Mucosa of descending colon (tissue), 3 donors: ENCODE measurements around the gene NFATC2IP. TPM values are rescaled to one million over a fixed set of nuclear protein-coding genes. Genes with fewer than 3 reads are reported as not detected.
A peak's percentile ranks its signal among the peaks of the same experiment; 100 is the strongest.
"Not testable (repeated sequence)": the region's sequence is repeated elsewhere in the genome, so short reads cannot be mapped to it uniquely, and the experiment has no call there.

ENCODE experiments used
- ATAC-seq: fragments of 200-7000 bp; cut with Tn5 transposase; one replicate; pipeline ENCODE4 v1.9.1; 2020; ENCODE audit warnings: mild to moderate bottlenecking, moderate library complexity
- DNase-seq, 3 donors: peaks; one replicate each; pipeline ENCODE4 v3.0.0-alpha.2; 2020
- H3K36me3 ChIP-seq: fragments of 200-600 bp; one replicate; pipeline ENCODE4 v1.8.0; 2021; ENCODE audit warnings: low read depth, mild to moderate bottlenecking
- H3K4me1 ChIP-seq: fragments of 200-600 bp; one replicate; pipeline ENCODE4 v1.8.0; 2021; ENCODE audit warnings: low read depth, mild to moderate bottlenecking
- H3K4me3 ChIP-seq: fragments of 200-600 bp; one replicate; pipeline ENCODE4 v1.8.0; 2021; ENCODE audit warnings: mild to moderate bottlenecking
- H3K9me3 ChIP-seq: fragments of 200-600 bp; one replicate; pipeline ENCODE4 v1.8.0; 2021; ENCODE audit warnings: mild to moderate bottlenecking
- intact Hi-C, 2 donors: fragments of 100-400 bp; cut with DNase I in 1 of 2; cut with micrococcal nuclease in 1 of 2; formaldehyde crosslinking; loops; one replicate each; pipeline versions ENCODE4 v1.11.0 to v1.11.1; 2022; cut with DNase I, micrococcal nuclease
- total RNA-seq, 3 donors: library from RNA; stranded (reverse); fragmentation: NEBNext Ultra II Directional in 2 of 3; extraction: Animal tissue kit (Norgen Biotek cat#: 25700) in 2 of 3; gene quantifications; one replicate each; pipeline versions ENCODE4 v1.2.1 to v1.2.4, GENCODE V29; 2021 to 2023
- TF ChIP-seq, protein P1 (sequence below): fragments of 200-600 bp; IDR thresholded peaks from one replicate; pipeline ENCODE4 v1.8.0; 2022; ENCODE audit warnings: antibody characterized with exemption, mild to moderate bottlenecking
- donor health status: DM: no; HTN: no; CAD: no; lungs with moderate emphysema.
- donor health status: DM: no; HTN: no; CAD: no.
- donor health status: DM: no; HTN: yes; CAD: no.

Gene NFATC2IP
- total RNA-seq, 3 donors from 2014 or later: 45.0 to 57.9 (median 50.9) TPM

DNA sequence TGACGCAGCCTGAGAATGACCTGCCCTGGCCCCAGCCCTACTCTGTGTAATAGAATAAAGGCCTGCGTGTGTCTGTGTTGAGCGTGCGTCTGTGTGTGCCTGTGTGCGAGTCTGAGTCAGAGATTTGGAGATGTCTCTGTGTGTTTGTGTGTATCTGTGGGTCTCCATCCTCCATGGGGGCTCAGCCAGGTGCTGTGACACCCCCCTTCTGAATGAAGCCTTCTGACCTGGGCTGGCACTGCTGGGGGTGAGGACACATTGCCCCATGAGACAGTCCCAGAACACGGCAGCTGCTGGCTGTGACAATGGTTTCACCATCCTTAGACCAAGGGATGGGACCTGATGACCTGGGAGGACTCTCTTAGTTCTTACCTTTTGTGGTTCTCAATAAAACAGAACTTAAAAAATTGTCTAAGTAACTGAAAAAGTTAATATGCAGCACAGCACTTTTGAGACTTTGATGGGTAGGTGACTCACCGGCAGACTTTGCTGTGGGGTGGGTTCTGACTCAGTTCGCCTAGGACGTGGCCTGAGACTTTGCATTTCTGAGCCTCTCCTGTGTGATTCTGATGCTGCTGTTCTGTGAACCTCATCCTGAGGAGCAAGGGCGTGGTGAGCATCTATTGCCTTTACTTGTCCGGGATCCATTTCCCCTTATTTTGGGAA, 39.8 kb downstream of the NFATC2IP start:
- Histone ChIP-seq H3K36me3 (no peaks in the 10 kb centered on the region), H3K9me3 (peaks cover 3% of the 10 kb centered on the region), H3K4me1 (no peaks in the 10 kb centered on the region), H3K4me3 (no peak overlapping the region)
- DNase-seq: no peak
- TF ChIP-seq, protein P1, sequence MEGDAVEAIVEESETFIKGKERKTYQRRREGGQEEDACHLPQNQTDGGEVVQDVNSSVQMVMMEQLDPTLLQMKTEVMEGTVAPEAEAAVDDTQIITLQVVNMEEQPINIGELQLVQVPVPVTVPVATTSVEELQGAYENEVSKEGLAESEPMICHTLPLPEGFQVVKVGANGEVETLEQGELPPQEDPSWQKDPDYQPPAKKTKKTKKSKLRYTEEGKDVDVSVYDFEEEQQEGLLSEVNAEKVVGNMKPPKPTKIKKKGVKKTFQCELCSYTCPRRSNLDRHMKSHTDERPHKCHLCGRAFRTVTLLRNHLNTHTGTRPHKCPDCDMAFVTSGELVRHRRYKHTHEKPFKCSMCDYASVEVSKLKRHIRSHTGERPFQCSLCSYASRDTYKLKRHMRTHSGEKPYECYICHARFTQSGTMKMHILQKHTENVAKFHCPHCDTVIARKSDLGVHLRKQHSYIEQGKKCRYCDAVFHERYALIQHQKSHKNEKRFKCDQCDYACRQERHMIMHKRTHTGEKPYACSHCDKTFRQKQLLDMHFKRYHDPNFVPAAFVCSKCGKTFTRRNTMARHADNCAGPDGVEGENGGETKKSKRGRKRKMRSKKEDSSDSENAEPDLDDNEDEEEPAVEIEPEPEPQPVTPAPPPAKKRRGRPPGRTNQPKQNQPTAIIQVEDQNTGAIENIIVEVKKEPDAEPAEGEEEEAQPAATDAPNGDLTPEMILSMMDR: no peak
- intact Hi-C loops: no loop called here
- ATAC-seq: no peak

DNA sequence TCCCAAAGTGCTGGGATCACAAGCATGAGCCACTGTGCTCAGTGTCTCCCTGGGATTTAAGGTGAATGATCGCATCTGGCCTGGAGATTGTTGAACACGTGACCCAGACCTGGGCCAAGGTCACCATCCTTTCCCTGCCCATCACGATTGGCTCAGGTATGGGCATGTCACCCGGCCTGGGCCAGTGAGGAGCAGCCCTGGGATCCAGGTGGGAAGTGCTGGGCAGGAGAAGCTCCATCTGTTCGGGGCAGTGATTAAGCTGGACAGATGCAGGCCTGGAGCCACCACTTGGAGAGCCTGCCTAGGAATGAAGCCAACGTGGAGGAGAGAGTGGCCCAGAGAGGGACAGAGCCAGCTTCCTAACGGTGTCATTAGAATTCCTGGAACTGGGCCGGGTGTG, 41.0 kb downstream of the NFATC2IP start:
- no peaks in the 10 kb centered on the region for H3K4me1 ChIP-seq
- TF ChIP-seq, protein P1: no peak
- H3K9me3 ChIP-seq: peaks cover 3% of the 10 kb centered on the region
- peak; percentile 16 for ATAC-seq
- H3K4me3 ChIP-seq: no peak overlapping the region
- intact Hi-C loops: no loop called here
- DNase-seq: no peak
- H3K36me3 ChIP-seq: no peaks in the 10 kb centered on the region

DNA sequence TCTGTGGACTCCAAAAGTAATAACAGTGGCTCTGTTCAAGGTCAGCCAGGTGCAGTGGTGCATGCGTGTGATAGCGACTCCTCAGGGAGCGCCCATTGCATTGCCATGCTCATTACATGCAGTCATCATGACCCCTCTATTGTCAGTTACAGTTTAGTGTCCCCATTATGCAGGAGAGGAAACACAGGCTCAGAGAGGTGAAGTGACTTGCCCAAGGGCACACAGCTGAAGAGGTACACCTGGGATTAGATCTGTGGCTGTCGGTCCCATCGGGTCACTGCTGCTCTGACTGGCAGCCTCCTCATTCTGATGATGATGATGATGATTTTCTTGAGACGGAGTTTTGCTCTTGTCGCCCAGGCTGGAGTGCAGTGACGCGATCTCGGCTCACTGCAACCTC, 41.8 kb downstream of the NFATC2IP start:
- intact Hi-C loops: no loop called here
- TF ChIP-seq, protein P1: no peak

DNA sequence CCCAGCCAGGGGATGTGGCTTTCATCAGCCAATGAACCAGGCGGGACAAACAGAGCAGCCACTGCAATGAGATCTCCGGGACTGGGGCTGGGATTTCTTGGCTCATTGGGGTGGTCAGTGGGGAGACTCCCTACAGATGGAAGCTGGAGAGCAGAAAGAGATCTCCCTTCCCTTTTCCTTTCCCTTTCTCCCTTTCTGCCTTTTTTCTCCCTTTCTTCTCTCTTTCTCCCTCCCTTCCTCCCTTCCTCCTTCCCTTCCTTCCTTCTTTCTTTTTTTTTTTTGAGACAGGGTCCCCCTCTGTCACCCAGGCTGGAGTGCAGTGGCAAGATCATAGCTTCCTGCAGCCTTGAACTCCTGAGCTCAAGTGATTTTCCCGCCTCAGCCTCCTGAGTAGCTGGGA, 48.1 kb downstream of the NFATC2IP start:
- DNase-seq: no peak
- Histone ChIP-seq H3K36me3 (no peaks in the 10 kb centered on the region), H3K4me3 (no peak overlapping the region), H3K4me1 (no peaks in the 10 kb centered on the region), H3K9me3 (no peaks in the 10 kb centered on the region)
- ATAC-seq: no peak
- intact Hi-C loops: no loop called here
- TF ChIP-seq, protein P1: no peak

More for the DNA sequence above, 41.8 kb downstream of the NFATC2IP start:
- Histone ChIP-seq H3K36me3 (no peaks in the 10 kb centered on the region), H3K9me3 (no peaks in the 10 kb centered on the region), H3K4me3 (no peak overlapping the region), H3K4me1 (no peaks in the 10 kb centered on the region)
- DNase-seq: no peak
- ATAC-seq: no peak

DNA sequence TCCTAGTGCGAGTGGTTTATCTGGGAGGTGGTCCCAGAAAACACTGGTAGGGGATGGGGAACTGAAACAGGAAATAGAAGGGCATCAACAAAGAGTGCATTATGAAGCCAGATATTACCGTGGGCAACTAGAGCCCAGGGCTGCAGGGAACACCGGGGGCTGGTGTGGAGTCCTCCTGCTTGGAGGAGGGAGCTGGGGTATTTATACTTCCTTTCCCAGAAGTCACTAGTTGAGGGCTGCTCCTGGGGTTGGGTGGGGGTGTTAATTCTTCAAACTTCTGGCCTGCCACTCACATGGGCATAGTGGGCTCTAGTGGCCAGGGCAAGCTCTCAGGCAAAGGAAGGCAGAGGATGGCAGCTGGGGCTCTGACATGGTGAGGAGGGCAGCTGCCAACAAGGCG, 48.8 kb downstream of the NFATC2IP start:
- ATAC-seq (no peak), DNase-seq (no peak)
- Histone ChIP-seq H3K36me3 (no peaks in the 10 kb centered on the region), H3K9me3 (no peaks in the 10 kb centered on the region), H3K4me3 (no peak overlapping the region), H3K4me1 (no peaks in the 10 kb centered on the region)
- intact Hi-C loops: no loop called here
- TF ChIP-seq, protein P1: no peak

DNA sequence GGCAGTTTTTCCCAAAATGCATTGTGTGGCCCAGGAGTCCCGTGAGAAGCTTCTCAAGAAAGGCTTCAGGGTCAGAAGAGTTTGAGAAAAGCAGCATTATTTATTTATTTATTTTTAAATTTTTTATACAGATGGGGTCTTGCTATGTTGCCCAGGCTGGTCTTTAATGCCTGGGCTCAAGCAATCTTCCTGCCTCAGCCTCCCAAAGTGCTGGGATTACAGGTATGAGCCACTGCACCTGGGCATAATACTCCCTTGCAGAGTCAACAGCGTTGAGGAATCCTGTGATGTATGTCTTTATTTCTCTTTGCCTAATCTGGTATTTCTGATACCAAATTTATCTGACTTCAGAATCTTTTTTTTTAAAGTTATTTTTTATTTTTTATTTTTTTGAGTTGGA, 49.3 kb downstream of the NFATC2IP start:
- H3K4me3 ChIP-seq: no peak overlapping the region
- DNase-seq (no peak), ATAC-seq (no peak)
- intact Hi-C loops: no loop called here
- TF ChIP-seq, protein P1: no peak
- H3K9me3 ChIP-seq: no peaks in the 10 kb centered on the region
- H3K4me1 ChIP-seq: no peaks in the 10 kb centered on the region
- H3K36me3 ChIP-seq: no peaks in the 10 kb centered on the region

DNA sequence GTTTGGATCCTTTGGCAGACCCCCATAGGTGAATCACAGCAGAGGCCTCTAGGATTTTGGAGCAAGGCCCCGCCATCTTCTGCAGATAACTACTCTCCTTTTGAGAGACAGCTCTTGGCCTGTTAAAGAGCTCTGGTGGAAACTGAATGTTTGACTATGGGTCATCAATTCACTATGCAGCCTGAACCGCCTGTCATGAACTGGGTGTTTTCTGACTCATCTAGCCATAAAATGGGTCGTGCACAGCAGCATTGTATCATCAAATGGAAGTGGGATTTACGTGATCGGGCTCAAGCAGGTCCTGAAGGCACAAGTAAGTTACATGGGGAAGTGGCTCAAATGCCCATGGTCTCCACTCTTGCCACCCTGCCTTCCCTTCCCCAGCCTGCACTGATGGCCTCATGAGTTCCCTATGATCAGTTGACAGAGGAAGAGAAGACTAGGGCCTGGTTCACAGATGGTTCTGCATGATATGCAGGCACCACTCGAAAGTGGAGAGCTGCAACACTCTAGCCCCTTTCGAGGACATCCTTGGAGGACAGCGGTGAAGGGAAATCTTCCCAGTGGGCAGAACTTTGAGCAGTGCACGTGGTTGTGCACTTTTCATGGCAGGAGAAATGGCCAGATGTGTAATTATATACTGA, 53.9 kb downstream of the NFATC2IP start:
- DNase-seq, H3K36me3 ChIP-seq, H3K4me3 ChIP-seq, H3K4me1 ChIP-seq, ATAC-seq, intact Hi-C loops, H3K9me3 ChIP-seq: not testable (repeated sequence)
